Nephron progenitor cell (in vitro differentiated cells): ENCODE data around the gene CYLD.

Experiments used
- DNase-seq: peaks from one replicate; pipeline ENCODE4 v3.0.0; 2021
- H3K27ac Mint-ChIP-seq: 2 replicates; pipeline ENCODE4 v1.8.0; 2021; ENCODE audit warnings: mild to moderate bottlenecking, moderate library complexity, mixed read lengths
- H3K27me3 Mint-ChIP-seq: 2 replicates; pipeline ENCODE4 v1.8.0; 2021; ENCODE audit warnings: mild to moderate bottlenecking, low read depth, mixed read lengths; ENCODE audit not compliant: poor library complexity
- H3K36me3 Mint-ChIP-seq: 2 replicates; pipeline ENCODE4 v1.8.0; 2021; ENCODE audit warnings: low read depth, mixed read lengths
- H3K4me1 Mint-ChIP-seq: 2 replicates; pipeline ENCODE4 v1.8.0; 2021; ENCODE audit warnings: mixed read lengths
- H3K4me3 Mint-ChIP-seq: 2 replicates; pipeline ENCODE4 v1.8.0; 2021; ENCODE audit warnings: mild to moderate bottlenecking, moderate library complexity, mixed read lengths
- H3K9me3 Mint-ChIP-seq: 2 replicates; pipeline ENCODE4 v1.8.0; 2021; ENCODE audit warnings: mild to moderate bottlenecking, moderate library complexity, mixed read lengths
- CTCF ChIP-seq: fragments of 200-600 bp; sonication (generic); IDR thresholded peaks from 2 replicates; pipeline ENCODE4 v1.5.0; 2021; ENCODE audit warnings: antibody characterized with exemption

The CYLD gene

GRCh38 chr16:50741781-50742575, at the start of gene CYLD:
CYLD (plus strand) TSS chr16:50742086; CDS start chr16:50749699, 7,613 bp downstream.
- H3K9me3 Mint-ChIP-seq, result no peaks in the 10 kb centered on the region
- H3K27me3 Mint-ChIP-seq, result peaks cover 43% of the 10 kb centered on the region
- peak; percentile 98 for DNase-seq
- peak within 1 kb of the TSS; percentile 85 for H3K4me3 Mint-ChIP-seq
- H3K4me1 Mint-ChIP-seq, result peaks cover 19% of the 10 kb centered on the region
- no peak within 1 kb of the TSS for H3K27ac Mint-ChIP-seq
- no peak for TF ChIP-seq CTCF
- peaks cover 8% of the 10 kb centered on the region for H3K36me3 Mint-ChIP-seq

GRCh38 chr16:50692644-50692998, 49.3 kb upstream of the CYLD start:
- Mint-ChIP-seq H3K36me3 (no peaks in the 10 kb centered on the region), H3K27ac (no peak overlapping the region), H3K27me3 (peaks cover 22% of the 10 kb centered on the region), H3K9me3 (no peaks in the 10 kb centered on the region), H3K4me3 (peak overlapping the region; percentile 77), H3K4me1 (peaks cover 28% of the 10 kb centered on the region)
- DNase-seq, result no peak
- TF ChIP-seq CTCF, result no peak

- no peaks in the 10 kb centered on the region for H3K9me3 Mint-ChIP-seq
- H3K36me3 Mint-ChIP-seq, result no peaks in the 10 kb centered on the region
- H3K4me1 Mint-ChIP-seq, result peaks cover 34% of the 10 kb centered on the region
- H3K4me3 Mint-ChIP-seq, result peak within 1 kb of the TSS; percentile 77
- TF ChIP-seq CTCF, result no peak
- peak; percentile 70 for DNase-seq
- peaks cover 21% of the 10 kb centered on the region for H3K27me3 Mint-ChIP-seq
- no peak within 1 kb of the TSS for H3K27ac Mint-ChIP-seq
Measured at GRCh38 chr16:50692999-50693781, 48.7 kb upstream of the CYLD start, which contains the start of gene NOD2. NOD2 (plus strand) TSS chr16:50693606; CDS start chr16:50699496, 5,890 bp downstream.

GRCh38 chr16:50694206-50694605, 47.7 kb upstream of the CYLD start:
- DNase-seq, result no peak
- H3K4me3 Mint-ChIP-seq, result peak overlapping the region; percentile 72
- peaks cover 35% of the 10 kb centered on the region for H3K4me1 Mint-ChIP-seq
- no peak for TF ChIP-seq CTCF
- no peak overlapping the region for H3K27ac Mint-ChIP-seq
- H3K9me3 Mint-ChIP-seq, result no peaks in the 10 kb centered on the region
- no peaks in the 10 kb centered on the region for H3K36me3 Mint-ChIP-seq
- H3K27me3 Mint-ChIP-seq, result peaks cover 21% of the 10 kb centered on the region

- no peak overlapping the region for H3K4me3 Mint-ChIP-seq
- TF ChIP-seq CTCF, result no peak
- H3K9me3 Mint-ChIP-seq, result no peaks in the 10 kb centered on the region
- DNase-seq, result no peak
- H3K36me3 Mint-ChIP-seq, result no peaks in the 10 kb centered on the region
- H3K27me3 Mint-ChIP-seq, result peaks cover 21% of the 10 kb centered on the region
- peaks cover 35% of the 10 kb centered on the region for H3K4me1 Mint-ChIP-seq
- H3K27ac Mint-ChIP-seq, result no peak overlapping the region
Measured at GRCh38 chr16:50695017-50696000, 46.6 kb upstream of the CYLD start.
